HL-60 (cell line): Measurements from ENCODE around the gene PKNOX1.

Experiments used
- DNase-seq, 2 experiments: peaks; one replicate each; pipeline ENCODE4 v3.0.0-alpha.2; 2010 to 2020; ENCODE audit warnings: low read depth in 1 of 2, low spot score in 1 of 2
- H3K27ac ChIP-seq: fragments of 250-450 bp; sonication (Bioruptor Pico); replicated peaks from 2 replicates; pipeline ENCODE4 v1.5.1; 2020; ENCODE audit warnings: mild to moderate bottlenecking, moderate library complexity
- H3K27me3 ChIP-seq: fragments of 250-450 bp; sonication (Bioruptor Pico); 2 replicates; pipeline ENCODE4 v1.5.1; 2021; ENCODE audit warnings: mild to moderate bottlenecking, moderate library complexity; ENCODE audit not compliant: insufficient read depth, poor library complexity, severe bottlenecking
- H3K4me3 ChIP-seq: replicated peaks from 2 replicates; pipeline ENCODE4 v1.5.1; 2011; ENCODE audit warnings: mild to moderate bottlenecking, control low read depth, low read length; ENCODE audit not compliant: insufficient read depth
- CTCF ChIP-seq: IDR thresholded peaks from one replicate; pipeline ENCODE4 v1.5.1; 2011; ENCODE audit warnings: low read length, control low read depth, inconsistent platforms; ENCODE audit not compliant: insufficient read depth
- GABPA ChIP-seq: IDR thresholded peaks from 2 replicates; pipeline ENCODE4 v1.6.1; 2012; ENCODE audit warnings: low read depth
- POLR2AphosphoS5 ChIP-seq: IDR thresholded peaks from 2 replicates; pipeline ENCODE4 v1.6.1; 2012; ENCODE audit warnings: low read depth
- REST ChIP-seq: IDR thresholded peaks from 2 replicates; pipeline ENCODE4 v1.6.1; 2012; ENCODE audit warnings: low read depth; ENCODE audit not compliant: insufficient replicate concordance
- SPI1 ChIP-seq: IDR thresholded peaks from 2 replicates; pipeline ENCODE4 v1.6.1; 2012; ENCODE audit warnings: low read depth, mild to moderate bottlenecking, borderline replicate concordance

PKNOX1 gene

GRCh38 chr21:43025636-43026180, 51.3 kb downstream of the PKNOX1 start:
- Histone ChIP-seq H3K27me3 (no peaks in the 10 kb centered on the region), H3K4me3 (no peak overlapping the region), H3K27ac (no peak overlapping the region)
- no peak for TF ChIP-seq POLR2AphosphoS5
- no peak for DNase-seq

DNA sequence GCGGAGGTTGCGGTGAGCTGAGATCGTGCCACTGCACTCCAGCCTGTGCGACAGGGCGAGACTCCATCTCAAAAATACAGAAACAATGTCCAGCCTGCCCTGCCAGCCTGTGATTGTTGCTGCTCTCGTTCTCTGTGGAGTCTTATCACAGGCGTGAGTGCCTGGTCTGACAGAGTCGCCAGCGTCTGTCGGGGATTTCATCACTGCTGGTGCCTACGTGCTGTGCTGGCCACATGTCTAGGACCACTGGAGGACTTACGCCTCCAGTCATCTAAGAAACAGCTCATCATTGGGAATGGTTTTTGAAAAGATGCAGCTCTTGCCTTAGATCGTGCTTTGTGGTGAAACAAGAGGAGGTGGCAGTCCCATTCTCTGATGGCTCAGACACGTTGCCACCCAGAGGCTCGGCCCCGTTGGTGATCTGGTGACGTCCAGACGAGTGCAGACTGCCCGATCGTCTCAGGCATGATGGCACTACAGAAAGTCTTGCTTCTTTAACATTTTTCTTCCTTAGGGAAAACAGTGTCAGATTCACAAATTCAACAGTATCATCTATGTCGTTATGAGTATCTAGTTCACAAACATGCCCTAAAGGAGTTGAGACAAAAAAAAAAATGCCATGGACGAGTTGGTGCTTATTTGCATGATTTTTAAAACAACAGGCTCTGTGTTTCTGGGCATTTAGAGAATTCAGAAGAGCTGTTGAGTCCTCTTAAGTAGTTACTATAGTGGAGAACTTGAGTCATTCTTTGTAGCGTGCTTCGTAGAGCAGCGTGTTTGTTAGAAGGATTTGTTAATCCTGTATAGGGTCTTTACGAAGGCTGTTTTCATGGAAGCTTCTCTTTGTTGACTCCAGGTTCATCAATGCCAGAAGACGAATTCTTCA, 53.7 kb downstream of the PKNOX1 start:
- Histone ChIP-seq H3K27me3 (no peaks in the 10 kb centered on the region), H3K4me3 (no peak overlapping the region), H3K27ac (no peak overlapping the region)
- no peak for TF ChIP-seq GABPA
- no peak for TF ChIP-seq CTCF
- TF ChIP-seq REST = no peak
- no peak for TF ChIP-seq SPI1
- no peak for TF ChIP-seq POLR2AphosphoS5
- no peak for DNase-seq

GRCh38 chr21:43029785-43030184, 55.4 kb downstream of the PKNOX1 start:
- TF ChIP-seq GABPA = no peak
- no peak for TF ChIP-seq REST
- no peak for TF ChIP-seq POLR2AphosphoS5
- no peak for TF ChIP-seq SPI1
- no peak for TF ChIP-seq CTCF
- no peak for DNase-seq
- Histone ChIP-seq H3K27me3 (no peaks in the 10 kb centered on the region), H3K4me3 (no peak overlapping the region), H3K27ac (no peak overlapping the region)

- no peak for DNase-seq
- Histone ChIP-seq H3K4me3 (no peak overlapping the region), H3K27me3 (no peaks in the 10 kb centered on the region), H3K27ac (no peak overlapping the region)
- TF ChIP-seq REST (no peak), POLR2AphosphoS5 (no peak), GABPA (no peak)
Measured at GRCh38 chr21:43031121-43031619, 56.8 kb downstream of the PKNOX1 start.
